Thyroid gland (tissue), 4 donors: ENCODE results near the gene ASPM. TPM values are rescaled to one million over a fixed set of nuclear protein-coding genes. Genes with fewer than 3 reads are reported as not detected.

ENCODE experiments used
- DNase-seq, 2 donors: peaks; one replicate each; pipeline ENCODE4 v3.0.0-alpha.2; 2019
- H3K27ac ChIP-seq, 3 donors: fragments of 200-600 bp; sonication (generic); 1 replicate in 2 of 3; 2 replicates in 1 of 3; pipeline ENCODE4 v1.5.1; 2016 to 2019; ENCODE audit warnings: mild to moderate bottlenecking in 1 of 3, moderate library complexity in 1 of 3
- H3K27me3 ChIP-seq: fragments of 200-600 bp; sonication (generic); one replicate; pipeline ENCODE4 v1.5.1; 2019
- H3K36me3 ChIP-seq, 2 donors: fragments of 200-600 bp; sonication (generic); one replicate each; pipeline ENCODE4 v1.5.1; 2016 to 2019
- H3K4me1 ChIP-seq, 2 donors: fragments of 200-600 bp; sonication (generic); one replicate each; pipeline ENCODE4 v1.5.1; 2017 to 2019
- H3K4me3 ChIP-seq, 3 donors: fragments of 200-600 bp; sonication (generic); replicated peaks in 1 of 3; 1 replicate in 2 of 3; 2 replicates in 1 of 3; pipeline ENCODE4 v1.5.1; 2016; ENCODE audit warnings: mild to moderate bottlenecking in 1 of 3
- H3K9me3 ChIP-seq: fragments of 200-600 bp; sonication (generic); one replicate; pipeline ENCODE4 v1.5.1; 2017
- POLR2A ChIP-seq, 2 donors: fragments of 450-650 bp; IDR thresholded peaks; one replicate each; pipeline ENCODE4 v1.6.1; 2017; ENCODE audit warnings: antibody characterized with exemption in 2 of 2, mild to moderate bottlenecking in 2 of 2, moderate library complexity in 1 of 2
- WGBS, 2 donors: methylation state at CpG; one replicate each; pipeline ENCODE4 v1.1.5; 2017; 5-methylcytosine and 5-hydroxymethylcytosine counted together
- intact Hi-C: fragments of 100-400 bp; cut with DNase I; formaldehyde crosslinking; loops from one replicate; pipeline ENCODE4 v1.15.1; 2023
- total RNA-seq, 4 donors: library from RNA; depleted of rRNA; stranded (reverse); fragments of >200 nt; gene quantifications; one replicate each; pipeline ENCODE4 v1.2.3, GENCODE V29; 2016
- TF ChIP-seq, protein P1 (sequence below), 6 experiments: fragments of 200-600 bp in 3 of 6; fragments of 450-650 bp in 3 of 6; sonication (generic) in 3 of 6; IDR thresholded peaks; one replicate each; pipeline ENCODE4 v1.5.1; 2016 to 2019; ENCODE audit warnings: antibody characterized with exemption in 6 of 6, mild to moderate bottlenecking in 2 of 6, inconsistent platforms in 1 of 6, moderate library complexity in 1 of 6

Gene ASPM
- total RNA-seq, 4 donors from 2014 or later: 0.15 to 1.2 (median 0.38) TPM

DNA sequence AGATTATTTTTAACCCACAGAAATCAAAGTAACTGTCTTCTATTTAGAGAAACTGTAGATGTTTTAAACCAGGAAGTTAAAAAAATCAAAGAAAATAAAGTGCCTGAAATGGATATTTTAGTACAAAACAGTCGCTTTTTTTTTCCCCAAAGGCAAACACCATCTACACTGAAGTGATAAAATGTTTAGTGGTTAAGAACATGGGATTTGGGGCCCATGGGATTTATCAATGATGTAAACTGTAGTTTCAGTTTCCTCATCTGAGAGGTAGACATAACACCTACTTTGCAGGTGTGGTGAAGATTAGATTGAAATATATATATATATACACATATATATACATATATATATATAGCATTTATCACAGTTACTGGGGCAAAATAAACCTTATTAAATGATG is 22.1 kb downstream of the ASPM start:
- H3K27me3 ChIP-seq: no peaks in the 10 kb centered on the region
- no peak overlapping the region for H3K27ac ChIP-seq
- no peaks in the 10 kb centered on the region for H3K36me3 ChIP-seq
- no peak for DNase-seq
- no peaks in the 10 kb centered on the region for H3K9me3 ChIP-seq
- intact Hi-C loops: no loop called here
- TF ChIP-seq, protein P1, sequence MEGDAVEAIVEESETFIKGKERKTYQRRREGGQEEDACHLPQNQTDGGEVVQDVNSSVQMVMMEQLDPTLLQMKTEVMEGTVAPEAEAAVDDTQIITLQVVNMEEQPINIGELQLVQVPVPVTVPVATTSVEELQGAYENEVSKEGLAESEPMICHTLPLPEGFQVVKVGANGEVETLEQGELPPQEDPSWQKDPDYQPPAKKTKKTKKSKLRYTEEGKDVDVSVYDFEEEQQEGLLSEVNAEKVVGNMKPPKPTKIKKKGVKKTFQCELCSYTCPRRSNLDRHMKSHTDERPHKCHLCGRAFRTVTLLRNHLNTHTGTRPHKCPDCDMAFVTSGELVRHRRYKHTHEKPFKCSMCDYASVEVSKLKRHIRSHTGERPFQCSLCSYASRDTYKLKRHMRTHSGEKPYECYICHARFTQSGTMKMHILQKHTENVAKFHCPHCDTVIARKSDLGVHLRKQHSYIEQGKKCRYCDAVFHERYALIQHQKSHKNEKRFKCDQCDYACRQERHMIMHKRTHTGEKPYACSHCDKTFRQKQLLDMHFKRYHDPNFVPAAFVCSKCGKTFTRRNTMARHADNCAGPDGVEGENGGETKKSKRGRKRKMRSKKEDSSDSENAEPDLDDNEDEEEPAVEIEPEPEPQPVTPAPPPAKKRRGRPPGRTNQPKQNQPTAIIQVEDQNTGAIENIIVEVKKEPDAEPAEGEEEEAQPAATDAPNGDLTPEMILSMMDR (IDR thresholded peaks at IDR 0.05): no peak
- TF ChIP-seq POLR2A (IDR thresholded peaks at IDR 0.05): no peak
- WGBS, 2 donors: 84 to 94% methylated on average over 1 of the region's 1 CpG
- H3K4me1 ChIP-seq: no peaks in the 10 kb centered on the region
- no peak overlapping the region for H3K4me3 ChIP-seq

DNA sequence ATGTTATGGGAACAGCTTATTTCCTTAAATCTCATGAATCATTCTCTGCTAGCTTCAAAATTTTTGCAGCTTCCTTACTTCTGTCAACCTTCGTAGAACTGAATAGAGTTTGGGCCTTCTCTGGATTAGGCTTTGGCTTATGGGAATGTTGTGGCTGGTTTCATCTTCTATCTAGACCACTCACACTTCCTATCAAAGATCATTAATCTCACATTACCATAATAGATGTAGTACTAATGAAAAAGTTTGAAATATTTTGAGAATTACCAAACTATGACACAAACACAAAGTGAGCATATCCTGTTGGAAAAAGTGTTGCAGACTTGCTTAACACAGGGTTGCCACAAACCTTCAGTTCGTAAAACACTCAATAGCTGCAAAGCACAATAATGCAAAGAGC is 30.3 kb downstream of the ASPM start:
- intact Hi-C loops: no loop called here
- no peak for TF ChIP-seq POLR2A (IDR thresholded peaks at IDR 0.05)
- TF ChIP-seq, protein P1 (IDR thresholded peaks at IDR 0.05): no peak
- WGBS, 2 donors: 96 to 99% methylated on average over 2 of the region's 2 CpGs

DNA sequence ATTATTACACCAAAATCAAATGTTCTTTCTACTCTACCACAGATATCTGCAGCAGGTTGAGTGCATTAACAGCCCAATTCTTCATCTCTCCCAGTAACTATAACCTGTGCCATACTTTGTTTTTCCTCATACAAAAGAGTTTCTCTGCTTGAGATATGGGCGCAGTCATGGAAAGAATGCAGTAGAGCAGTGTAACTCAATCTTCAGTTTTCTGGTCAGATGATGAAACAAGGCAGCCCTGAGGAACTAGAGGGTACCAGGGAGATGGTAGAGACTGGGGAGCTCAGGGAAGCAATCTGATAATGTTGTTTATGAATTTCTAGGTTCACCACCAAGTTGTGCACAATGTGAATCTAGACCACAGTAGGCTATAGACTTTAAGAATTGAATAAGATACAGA is 39.6 kb downstream of the ASPM start:
- Histone ChIP-seq H3K9me3 (no peaks in the 10 kb centered on the region), H3K4me1 (no peaks in the 10 kb centered on the region), H3K27me3 (no peaks in the 10 kb centered on the region), H3K27ac (no peak overlapping the region), H3K36me3 (no peaks in the 10 kb centered on the region), H3K4me3 (no peak overlapping the region)
- intact Hi-C loops: no loop called here
- WGBS, 2 donors: 97 to 100% methylated on average over 1 of the region's 1 CpG
- TF ChIP-seq POLR2A (IDR thresholded peaks at IDR 0.05): no peak
- TF ChIP-seq, protein P1 (IDR thresholded peaks at IDR 0.05): no peak
- DNase-seq: no peak

More for the DNA sequence above, 30.3 kb downstream of the ASPM start:
- Histone ChIP-seq H3K36me3 (no peaks in the 10 kb centered on the region), H3K9me3 (no peaks in the 10 kb centered on the region), H3K4me1 (no peaks in the 10 kb centered on the region), H3K27me3 (no peaks in the 10 kb centered on the region), H3K27ac (no peak overlapping the region), H3K4me3 (no peak overlapping the region)
- DNase-seq: no peak

DNA sequence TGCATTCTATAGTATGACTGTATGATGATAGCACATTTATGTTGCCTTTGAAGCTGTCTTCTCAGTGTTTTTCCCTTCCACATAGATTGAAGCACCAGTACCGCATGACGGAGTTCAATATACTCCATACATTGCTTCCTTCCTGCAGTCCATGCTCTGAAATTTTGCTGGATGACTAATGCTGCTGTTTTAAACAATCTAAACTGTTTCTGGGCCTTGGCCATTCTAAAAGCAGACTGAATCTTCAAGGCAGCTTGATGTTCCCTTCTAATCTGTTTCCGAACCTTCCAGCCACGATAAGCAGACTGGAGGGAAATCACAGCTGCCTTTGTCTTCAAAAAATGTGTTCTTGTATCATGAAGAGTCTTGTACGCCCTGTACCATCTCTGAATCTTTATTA is 43.2 kb downstream of the ASPM start:
- TF ChIP-seq, protein P1 (IDR thresholded peaks at IDR 0.05): no peak
- TF ChIP-seq POLR2A (IDR thresholded peaks at IDR 0.05): no peak
- H3K27ac ChIP-seq: no peak overlapping the region
- no peak for DNase-seq
- intact Hi-C loops: no loop called here
- H3K27me3 ChIP-seq: no peaks in the 10 kb centered on the region
- H3K36me3 ChIP-seq: no peaks in the 10 kb centered on the region
- H3K4me1 ChIP-seq: no peaks in the 10 kb centered on the region
- 96 to 97% methylated on average over 5 of the region's 5 CpGs for WGBS, 2 donors
- no peak overlapping the region for H3K4me3 ChIP-seq
- no peaks in the 10 kb centered on the region for H3K9me3 ChIP-seq

DNA sequence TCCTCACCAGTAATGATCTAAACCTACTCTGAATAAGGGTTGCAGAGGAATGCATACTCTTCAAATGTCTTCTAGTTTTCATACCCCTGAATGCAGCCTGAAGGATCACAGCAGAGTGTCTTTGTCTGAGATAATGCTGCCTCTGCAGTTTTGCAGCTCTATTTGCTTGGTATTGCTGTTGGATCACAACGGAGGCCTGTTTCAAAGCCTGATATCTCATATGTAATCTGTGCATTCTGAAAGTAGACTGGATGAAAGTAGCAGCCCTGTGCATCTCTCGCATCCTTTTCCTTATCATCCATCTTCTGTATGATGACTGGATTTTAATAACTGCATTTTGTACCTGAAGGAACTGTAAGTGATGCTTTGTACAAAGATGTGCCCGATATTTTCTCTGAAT is 44.5 kb downstream of the ASPM start:
- Histone ChIP-seq H3K27ac (no peak overlapping the region), H3K4me1 (no peaks in the 10 kb centered on the region), H3K4me3 (no peak overlapping the region), H3K36me3 (no peaks in the 10 kb centered on the region), H3K9me3 (no peaks in the 10 kb centered on the region), H3K27me3 (no peaks in the 10 kb centered on the region)
- no peak for DNase-seq
- TF ChIP-seq, protein P1 (IDR thresholded peaks at IDR 0.05): no peak
- TF ChIP-seq POLR2A (IDR thresholded peaks at IDR 0.05): no peak
- intact Hi-C loops: no loop called here
- 94 to 95% methylated on average over 3 of the region's 3 CpGs for WGBS, 2 donors
